Body of pancreas (tissue), 4 donors: ENCODE measurements around the gene CCR7.

Experiments used
- POLR2A ChIP-seq, 3 donors: fragments of 450-650 bp; IDR thresholded peaks; one replicate each; pipeline ENCODE4 v1.6.1; 2016; ENCODE audit warnings: antibody characterized with exemption in 3 of 3, mild to moderate bottlenecking in 2 of 3
- TF ChIP-seq, protein P1 (sequence below), 7 experiments: fragments of 450-650 bp in 4 of 7; fragments of 200-600 bp in 3 of 7; sonication (generic) in 3 of 7; IDR thresholded peaks; one replicate each; pipeline ENCODE4 v1.5.1; 2016 to 2019; ENCODE audit warnings: antibody characterized with exemption in 7 of 7

DNA sequence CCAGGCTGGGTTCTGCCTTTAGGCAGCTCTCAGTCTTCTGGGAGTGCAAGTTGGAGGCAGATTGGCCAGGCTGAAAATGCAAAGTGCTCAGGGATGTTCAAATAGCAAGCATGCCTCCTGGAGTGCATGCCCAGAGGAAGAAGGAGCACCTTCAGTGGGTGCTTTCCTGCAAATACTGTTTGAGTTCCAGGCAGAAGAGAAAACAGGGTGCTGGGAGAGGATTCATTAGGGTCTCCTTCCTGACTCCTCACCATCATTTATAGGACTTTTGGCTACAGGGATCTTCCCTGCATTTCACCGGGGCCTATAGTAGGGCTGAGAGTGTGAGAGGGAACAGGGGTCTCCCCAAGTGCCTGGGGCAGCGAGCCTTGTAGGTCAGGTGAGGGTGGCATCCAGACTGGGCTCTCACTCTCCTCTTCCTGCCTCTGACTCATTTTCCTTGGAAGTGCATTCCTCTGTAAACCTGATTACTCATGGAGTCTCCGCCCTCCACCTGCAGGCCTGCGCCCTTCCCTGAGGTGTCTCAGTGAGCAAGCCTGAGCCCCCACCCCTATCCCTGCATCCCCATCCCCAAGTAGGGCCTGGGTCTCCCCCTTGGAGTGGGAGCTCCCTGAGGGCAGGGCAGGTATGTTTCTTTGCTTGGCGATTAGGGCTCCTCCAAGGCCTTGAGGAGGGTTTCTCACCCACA lies 46.7 kb downstream of the CCR7 start:
- TF ChIP-seq, protein P1, sequence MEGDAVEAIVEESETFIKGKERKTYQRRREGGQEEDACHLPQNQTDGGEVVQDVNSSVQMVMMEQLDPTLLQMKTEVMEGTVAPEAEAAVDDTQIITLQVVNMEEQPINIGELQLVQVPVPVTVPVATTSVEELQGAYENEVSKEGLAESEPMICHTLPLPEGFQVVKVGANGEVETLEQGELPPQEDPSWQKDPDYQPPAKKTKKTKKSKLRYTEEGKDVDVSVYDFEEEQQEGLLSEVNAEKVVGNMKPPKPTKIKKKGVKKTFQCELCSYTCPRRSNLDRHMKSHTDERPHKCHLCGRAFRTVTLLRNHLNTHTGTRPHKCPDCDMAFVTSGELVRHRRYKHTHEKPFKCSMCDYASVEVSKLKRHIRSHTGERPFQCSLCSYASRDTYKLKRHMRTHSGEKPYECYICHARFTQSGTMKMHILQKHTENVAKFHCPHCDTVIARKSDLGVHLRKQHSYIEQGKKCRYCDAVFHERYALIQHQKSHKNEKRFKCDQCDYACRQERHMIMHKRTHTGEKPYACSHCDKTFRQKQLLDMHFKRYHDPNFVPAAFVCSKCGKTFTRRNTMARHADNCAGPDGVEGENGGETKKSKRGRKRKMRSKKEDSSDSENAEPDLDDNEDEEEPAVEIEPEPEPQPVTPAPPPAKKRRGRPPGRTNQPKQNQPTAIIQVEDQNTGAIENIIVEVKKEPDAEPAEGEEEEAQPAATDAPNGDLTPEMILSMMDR (IDR thresholded peaks at IDR 0.05) = no peak
- TF ChIP-seq POLR2A (IDR thresholded peaks at IDR 0.05) = no peak
